Endodermal cell (in vitro differentiated cells): Measurements from ENCODE around the gene ABLIM1. TPM values are rescaled to one million over a fixed set of nuclear protein-coding genes. Genes with fewer than 3 reads are reported as not detected.
A peak's percentile ranks its signal among the peaks of the same experiment; 100 is the strongest.

Experiments used
- DNase-seq: peaks from one replicate; pipeline ENCODE4 v3.0.0-alpha.2; 2017
- H3K27ac ChIP-seq: 2 replicates; pipeline ENCODE4 v1.5.1; 2013; ENCODE audit warnings: mild to moderate bottlenecking, low read depth, low read length, moderate library complexity
- H3K27me3 ChIP-seq: 2 replicates; pipeline ENCODE4 v1.6.1; 2013; ENCODE audit warnings: mild to moderate bottlenecking, low read length, moderate library complexity; ENCODE audit not compliant: insufficient read depth, control insufficient read depth, poor library complexity, severe bottlenecking
- H3K36me3 ChIP-seq: 2 replicates; pipeline ENCODE4 v1.7.0; 2013; ENCODE audit warnings: mild to moderate bottlenecking, low read length, moderate library complexity; ENCODE audit not compliant: control insufficient read depth, insufficient read depth
- H3K4me1 ChIP-seq: one replicate; pipeline ENCODE4 v1.7.0; 2013; ENCODE audit warnings: low read length; ENCODE audit not compliant: control insufficient read depth, insufficient read depth
- H3K4me3 ChIP-seq: 2 replicates; pipeline ENCODE4 v1.5.1; 2013; ENCODE audit warnings: mild to moderate bottlenecking, low read length, moderate library complexity
- H3K9ac ChIP-seq: 2 replicates; pipeline ENCODE4 v1.6.1; 2013; ENCODE audit warnings: mild to moderate bottlenecking, low read length, moderate library complexity; ENCODE audit not compliant: poor library complexity, severe bottlenecking; ENCODE audit errors: extremely low read depth
- H3K9me3 ChIP-seq: 2 replicates; pipeline ENCODE4 v1.6.1; 2013; ENCODE audit warnings: mild to moderate bottlenecking, low read length, moderate library complexity; ENCODE audit not compliant: control insufficient read depth
- H3K27ac Mint-ChIP-seq: 2 replicates; pipeline ENCODE4 v1.8.0; 2020; ENCODE audit warnings: mixed read lengths
- H3K27me3 Mint-ChIP-seq: 2 replicates; pipeline ENCODE4 v1.8.0; 2021; ENCODE audit warnings: mild to moderate bottlenecking, mixed read lengths; ENCODE audit not compliant: insufficient read depth
- H3K36me3 Mint-ChIP-seq: 2 replicates; pipeline ENCODE4 v1.8.0; 2020; ENCODE audit warnings: low read depth, mixed read lengths
- H3K4me1 Mint-ChIP-seq: 2 replicates; pipeline ENCODE4 v1.8.0; 2020; ENCODE audit warnings: mixed read lengths
- H3K4me3 Mint-ChIP-seq: 2 replicates; pipeline ENCODE4 v1.8.0; 2020; ENCODE audit warnings: mild to moderate bottlenecking, moderate library complexity, mixed read lengths
- H3K9me3 Mint-ChIP-seq: 2 replicates; pipeline ENCODE4 v1.8.0; 2020; ENCODE audit warnings: mild to moderate bottlenecking, mixed read lengths
- CTCF ChIP-seq: fragments of 200-600 bp; sonication (generic); conservative IDR thresholded peaks from 2 replicates; pipeline ENCODE4 v1.5.0; 2021; ENCODE audit warnings: antibody characterized with exemption, mild to moderate bottlenecking
- WGBS, 2 experiments: methylation state at CpG; one replicate each; pipeline versions ENCODE4 v1.1.5 to v1.1.7; 2013; ENCODE audit warnings: missing lambda C conversion rate in 2 of 2, mixed read lengths in 1 of 2; ENCODE audit not compliant: insufficient coverage in 1 of 2, insufficient read length in 1 of 2; 5-methylcytosine and 5-hydroxymethylcytosine counted together
- total RNA-seq, 2 donors: library from RNA; stranded (reverse); fragmentation: NEBNext Ultra II Directional in 1 of 2; extraction: Animal tissue kit (Norgen Biotek cat#: 25700) in 1 of 2; gene quantifications; 2 replicates in 1 of 2; 3 replicates in 1 of 2; pipeline ENCODE4 v1.2.1, GENCODE V29; 2021

The ABLIM1 gene
- total RNA-seq, 2 donors from 2014 or later: 39.3 to 49.3 TPM

GRCh38 chr10:114402871-114403540 lies 255.1 kb downstream of the ABLIM1 start:
- DNase-seq: peak; percentile 67
- H3K36me3 Mint-ChIP-seq: no peaks in the 10 kb centered on the region
- Histone ChIP-seq H3K27me3 (peaks cover 78% of the 10 kb centered on the region), H3K36me3 (no peaks in the 10 kb centered on the region), H3K4me1 (no peaks in the 10 kb centered on the region), H3K4me3 (peak overlapping the region; percentile 71), H3K9ac (no peak overlapping the region), H3K27ac (no peak overlapping the region), H3K9me3 (no peaks in the 10 kb centered on the region)
- no peaks in the 10 kb centered on the region for H3K9me3 Mint-ChIP-seq
- no peak for TF ChIP-seq CTCF
- peaks cover 13% of the 10 kb centered on the region for H3K4me1 Mint-ChIP-seq
- WGBS, 2 experiments: 32 to 37% methylated on average over 6 to 17 of the region's 17 CpGs
- H3K27ac Mint-ChIP-seq: no peak overlapping the region
- H3K4me3 Mint-ChIP-seq: peak overlapping the region; percentile 64
- peaks cover 80% of the 10 kb centered on the region for H3K27me3 Mint-ChIP-seq

GRCh38 chr10:114402233-114402632 lies 255.8 kb downstream of the ABLIM1 start:
- Histone ChIP-seq H3K27ac (no peak overlapping the region), H3K36me3 (no peaks in the 10 kb centered on the region), H3K4me3 (no peak overlapping the region), H3K9me3 (no peaks in the 10 kb centered on the region), H3K9ac (no peak overlapping the region), H3K4me1 (no peaks in the 10 kb centered on the region), H3K27me3 (peaks cover 84% of the 10 kb centered on the region)
- Mint-ChIP-seq H3K4me1 (peaks cover 9% of the 10 kb centered on the region), H3K9me3 (no peaks in the 10 kb centered on the region), H3K4me3 (no peak overlapping the region), H3K27me3 (peaks cover 76% of the 10 kb centered on the region), H3K27ac (no peak overlapping the region), H3K36me3 (no peaks in the 10 kb centered on the region)
- 76 to 84% methylated on average over 2 of the region's 2 CpGs for WGBS, 2 experiments
- no peak for DNase-seq
- TF ChIP-seq CTCF: no peak

GRCh38 chr10:114401195-114401791 lies 256.8 kb downstream of the ABLIM1 start:
- Mint-ChIP-seq H3K36me3 (no peaks in the 10 kb centered on the region), H3K4me3 (no peak overlapping the region), H3K4me1 (peaks cover 9% of the 10 kb centered on the region), H3K27me3 (peaks cover 74% of the 10 kb centered on the region), H3K27ac (no peak overlapping the region), H3K9me3 (no peaks in the 10 kb centered on the region)
- H3K36me3 ChIP-seq: no peaks in the 10 kb centered on the region
- TF ChIP-seq CTCF: no peak
- WGBS, 2 experiments: 90 to 98% methylated on average over 6 to 7 of the region's 7 CpGs
- no peak for DNase-seq
- H3K4me3 ChIP-seq: no peak overlapping the region
- H3K4me1 ChIP-seq: no peaks in the 10 kb centered on the region
- no peak overlapping the region for H3K9ac ChIP-seq
- H3K27ac ChIP-seq: no peak overlapping the region
- H3K27me3 ChIP-seq: peaks cover 84% of the 10 kb centered on the region
- no peaks in the 10 kb centered on the region for H3K9me3 ChIP-seq
